LNCaP clone FGC (cell line): ENCODE results near the gene RBM19.

Source experiments
- DNase-seq: peaks from one replicate; pipeline ENCODE4 v3.0.0-alpha.2; 2011; ENCODE audit warnings: low read depth
- H3K4me3 ChIP-seq: 2 replicates; pipeline ENCODE4 v1.5.1; 2011; ENCODE audit warnings: mild to moderate bottlenecking, low read depth, low read length, control low read depth
- TF ChIP-seq, protein P1 (sequence below): IDR thresholded peaks from 2 replicates; pipeline ENCODE4 v1.5.1; 2012; ENCODE audit warnings: mild to moderate bottlenecking; ENCODE audit not compliant: control insufficient read depth, insufficient read depth; ENCODE audit errors: extremely low read depth

RBM19 gene

DNA sequence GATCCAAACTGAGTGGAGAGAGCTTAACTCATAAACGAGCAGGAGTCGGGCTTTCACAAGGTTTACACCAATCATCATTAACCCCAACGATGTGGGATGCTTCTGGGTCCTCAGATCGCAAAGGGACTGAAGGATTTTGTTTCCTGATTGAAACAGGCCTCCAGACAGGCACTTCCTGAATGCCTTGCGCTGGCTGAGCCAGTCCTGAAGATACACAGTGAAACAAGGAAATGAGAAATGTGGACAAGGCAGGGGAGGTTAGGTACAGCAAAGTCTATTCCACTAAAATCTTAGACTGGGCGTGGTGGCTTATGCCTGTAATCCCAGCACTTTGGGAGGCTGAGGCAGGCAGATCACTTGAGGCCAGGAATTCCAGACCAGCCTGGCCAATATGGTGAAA, 30.7 kb downstream of the RBM19 start:
- no peak overlapping the region for H3K4me3 ChIP-seq

DNA sequence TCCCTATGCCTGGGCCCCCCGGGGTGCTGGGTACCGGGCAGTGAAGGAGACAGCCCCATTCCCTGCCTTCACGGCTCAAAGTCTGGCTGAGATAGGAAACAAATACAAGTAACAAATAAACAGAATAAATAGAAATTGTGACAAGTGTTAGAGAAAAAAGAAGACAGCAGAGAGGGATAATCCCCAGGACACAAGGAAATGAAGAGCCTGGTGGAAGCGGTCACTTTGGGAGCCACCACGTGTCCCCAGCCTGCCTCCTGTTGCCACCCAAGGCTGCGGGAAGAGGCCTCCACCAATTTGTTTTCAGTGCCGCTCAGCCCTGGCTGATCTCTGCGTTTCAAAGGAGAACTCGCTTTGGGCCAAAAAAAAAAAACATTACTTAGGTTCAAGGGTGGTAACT, 31.2 kb downstream of the RBM19 start:
- TF ChIP-seq, protein P1, sequence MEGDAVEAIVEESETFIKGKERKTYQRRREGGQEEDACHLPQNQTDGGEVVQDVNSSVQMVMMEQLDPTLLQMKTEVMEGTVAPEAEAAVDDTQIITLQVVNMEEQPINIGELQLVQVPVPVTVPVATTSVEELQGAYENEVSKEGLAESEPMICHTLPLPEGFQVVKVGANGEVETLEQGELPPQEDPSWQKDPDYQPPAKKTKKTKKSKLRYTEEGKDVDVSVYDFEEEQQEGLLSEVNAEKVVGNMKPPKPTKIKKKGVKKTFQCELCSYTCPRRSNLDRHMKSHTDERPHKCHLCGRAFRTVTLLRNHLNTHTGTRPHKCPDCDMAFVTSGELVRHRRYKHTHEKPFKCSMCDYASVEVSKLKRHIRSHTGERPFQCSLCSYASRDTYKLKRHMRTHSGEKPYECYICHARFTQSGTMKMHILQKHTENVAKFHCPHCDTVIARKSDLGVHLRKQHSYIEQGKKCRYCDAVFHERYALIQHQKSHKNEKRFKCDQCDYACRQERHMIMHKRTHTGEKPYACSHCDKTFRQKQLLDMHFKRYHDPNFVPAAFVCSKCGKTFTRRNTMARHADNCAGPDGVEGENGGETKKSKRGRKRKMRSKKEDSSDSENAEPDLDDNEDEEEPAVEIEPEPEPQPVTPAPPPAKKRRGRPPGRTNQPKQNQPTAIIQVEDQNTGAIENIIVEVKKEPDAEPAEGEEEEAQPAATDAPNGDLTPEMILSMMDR = no peak
- no peak overlapping the region for H3K4me3 ChIP-seq
- DNase-seq = no peak

More for the DNA sequence above, 30.7 kb downstream of the RBM19 start:
- TF ChIP-seq, protein P1 = no peak
- no peak for DNase-seq

DNA sequence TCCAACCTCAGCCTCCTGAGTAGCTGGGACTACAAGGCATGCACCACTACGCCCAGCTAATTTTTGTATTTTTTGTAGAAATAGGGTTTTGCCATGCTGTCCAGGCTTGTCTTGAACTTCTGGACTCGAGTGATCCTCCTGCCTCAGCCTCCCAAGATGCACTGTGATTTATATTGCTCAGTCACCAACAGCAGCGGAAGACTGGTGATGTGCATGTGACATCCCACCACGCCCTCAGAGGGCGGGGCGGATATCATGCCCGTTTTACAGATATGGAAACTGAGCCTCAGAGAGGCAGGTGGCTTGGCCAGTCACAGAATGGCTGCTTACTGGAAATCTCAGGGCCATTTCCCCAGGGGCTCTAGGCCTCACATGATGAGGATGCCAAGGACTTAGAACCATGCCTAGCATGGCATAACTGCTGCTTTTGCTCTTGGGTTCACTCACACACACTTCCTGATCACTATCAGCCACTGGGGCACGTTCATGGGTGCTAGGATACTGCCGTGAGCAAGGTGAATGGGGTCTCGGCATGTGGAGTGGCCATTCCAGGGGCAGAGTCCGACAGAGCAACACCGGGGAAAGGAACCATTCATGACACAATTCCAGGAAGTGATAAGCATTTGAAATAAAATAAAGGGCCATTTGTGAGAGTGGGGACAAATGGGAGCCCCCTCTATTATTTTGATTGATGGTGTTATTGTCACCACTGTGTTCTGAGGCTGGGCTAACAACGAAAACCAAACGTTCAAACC, 31.9 kb downstream of the RBM19 start:
- DNase-seq = no peak
- no peak overlapping the region for H3K4me3 ChIP-seq
- TF ChIP-seq, protein P1 = no peak

DNA sequence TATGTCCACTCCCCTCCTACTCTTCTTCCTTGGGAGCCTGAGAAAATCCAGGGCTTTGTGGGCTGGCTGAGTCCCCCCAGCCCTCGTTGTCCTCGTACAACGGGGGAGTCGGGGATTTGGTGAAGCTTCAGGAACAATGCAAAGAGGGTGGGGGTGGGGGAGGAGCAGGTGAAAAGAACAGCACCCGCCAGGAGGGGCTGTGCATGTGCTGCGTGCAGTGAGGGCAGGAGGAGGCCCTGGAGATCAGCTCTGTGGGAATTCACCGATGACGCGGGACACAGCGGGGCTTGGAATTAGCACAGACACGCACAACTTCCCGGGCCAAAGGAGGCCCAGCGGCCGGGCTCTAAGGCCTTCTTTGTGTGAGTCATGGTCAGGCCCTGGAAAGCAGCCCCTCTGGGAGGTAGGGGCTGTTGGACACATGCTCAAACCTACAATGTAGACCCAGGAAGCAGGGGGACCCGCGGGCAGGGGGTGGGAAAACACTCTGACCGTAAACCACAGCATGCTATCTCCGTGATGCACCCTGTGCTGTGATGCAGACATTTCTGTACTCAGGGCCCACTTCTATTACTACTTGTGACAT, 32.8 kb downstream of the RBM19 start:
- TF ChIP-seq, protein P1 = no peak
- no peak overlapping the region for H3K4me3 ChIP-seq
- no peak for DNase-seq

DNA sequence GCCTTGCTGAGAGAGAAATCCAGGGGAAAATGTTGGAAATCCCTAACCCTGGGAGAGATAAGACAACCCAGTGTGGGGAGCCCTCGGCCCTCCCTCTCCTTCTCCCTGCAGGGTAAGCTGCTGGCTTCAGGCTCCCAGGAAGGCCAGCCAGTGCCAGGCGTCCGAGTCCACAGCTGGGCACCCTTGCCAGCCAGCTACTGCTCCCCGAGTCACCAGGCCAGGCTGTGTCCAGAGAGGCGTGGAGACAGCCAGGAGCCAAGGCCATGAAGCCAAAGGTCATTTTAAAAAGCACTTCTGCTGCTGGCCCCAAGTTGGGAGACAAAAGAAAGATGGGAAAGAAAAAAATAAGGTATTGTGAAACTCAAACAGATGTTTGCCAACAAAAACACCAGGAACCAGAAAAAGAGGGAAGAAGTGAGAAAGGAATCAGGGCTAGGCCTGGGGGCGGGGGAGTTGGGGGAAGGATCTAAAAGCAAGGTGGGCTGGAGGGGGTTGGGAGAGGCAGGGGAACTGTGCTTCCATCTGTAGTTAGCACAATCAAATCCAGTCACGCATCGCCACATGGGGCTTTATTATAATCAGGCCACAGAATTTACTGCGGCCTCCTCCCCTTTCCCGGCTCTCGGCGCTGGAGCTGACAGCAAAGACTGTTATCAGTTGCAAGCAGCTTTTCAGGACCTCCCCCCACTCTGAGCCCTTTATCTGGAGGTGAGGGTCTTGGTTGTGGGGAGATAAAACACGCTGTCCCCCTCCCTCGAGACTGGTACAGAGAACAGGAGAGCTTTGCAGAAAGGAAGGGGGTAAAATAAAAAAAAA, 33.5 kb downstream of the RBM19 start:
- no peak overlapping the region for H3K4me3 ChIP-seq
- TF ChIP-seq, protein P1 = no peak
- DNase-seq = no peak

DNA sequence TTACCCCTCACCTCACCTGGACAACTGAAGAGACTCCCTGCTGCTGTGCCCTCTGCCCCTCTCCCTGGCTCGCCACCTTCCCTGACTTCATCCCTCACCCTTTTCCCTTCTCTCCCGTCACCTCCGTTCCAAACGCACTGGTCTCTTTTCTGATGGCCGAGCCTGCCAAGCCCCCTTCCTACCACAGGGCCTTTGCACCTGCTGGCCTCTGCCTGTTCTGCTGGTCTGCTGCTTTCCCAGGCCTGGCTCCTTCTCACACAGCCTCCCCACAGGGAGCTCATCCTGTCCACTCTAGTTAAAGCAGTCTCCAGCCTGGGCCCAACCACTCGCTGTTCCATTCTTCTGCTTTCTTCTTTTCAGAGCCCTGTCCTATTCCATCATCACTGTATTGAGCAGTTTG, 34.6 kb downstream of the RBM19 start:
- TF ChIP-seq, protein P1 = no peak
- no peak overlapping the region for H3K4me3 ChIP-seq
- no peak for DNase-seq
